ENCODE data around the gene CDS2. TPM values are rescaled to one million over a fixed set of nuclear protein-coding genes. Genes with fewer than 3 reads are reported as not detected.

The CDS2 gene
- total RNA-seq, 4 donors from 2014 or later = 59.8 to 102 (median 73.9) TPM

DNA sequence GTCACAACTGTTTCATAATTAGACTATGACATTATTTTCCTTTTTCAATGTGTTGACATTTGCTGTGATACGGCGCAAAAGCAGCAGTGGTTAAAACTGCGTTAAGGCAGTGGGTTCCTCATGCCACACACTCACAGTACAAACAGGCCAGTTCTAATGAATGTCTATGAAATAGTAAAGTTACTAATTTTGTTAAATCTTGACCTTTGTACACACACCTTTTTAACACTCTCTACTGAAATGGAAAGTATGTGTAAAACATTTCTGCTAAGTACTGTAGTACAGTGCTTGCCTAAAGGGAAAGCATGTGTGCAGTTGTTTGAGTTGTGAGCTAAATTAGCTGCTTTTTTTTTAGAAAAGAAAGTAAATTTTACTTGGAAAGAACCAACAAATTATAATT is 60.3 kb downstream of the CDS2 start:
- WGBS, 2 donors (ENCODE audit: low coverage in 1 of 2) = 64 to 90% methylated on average over 2 to 3 of the region's 3 CpGs

DNA sequence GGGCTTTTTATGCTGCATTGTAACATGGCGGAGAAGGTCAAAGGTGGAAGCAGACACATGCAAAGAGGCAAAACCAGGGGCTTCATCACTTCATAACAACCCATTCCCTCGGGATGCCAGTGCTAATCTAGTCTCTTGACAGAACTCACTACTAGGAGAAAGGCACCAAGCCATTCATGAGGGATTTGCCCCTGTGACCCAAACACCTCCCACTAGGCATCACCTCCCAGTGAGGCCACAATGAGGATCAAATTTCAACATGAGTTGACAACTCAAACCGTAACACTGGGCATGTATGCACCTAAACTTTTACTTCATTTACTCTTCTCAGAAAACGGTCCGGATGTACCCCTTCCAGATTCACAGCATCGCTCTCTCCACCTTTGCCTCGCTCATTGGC is 61.9 kb downstream of the CDS2 start:
- 72 to 76% methylated on average over 7 of the region's 7 CpGs for WGBS, 2 donors (ENCODE audit: low coverage in 1 of 2)
- no peak overlapping the region for H3K4me3 ChIP-seq
- H3K27ac ChIP-seq = no peak overlapping the region
- H3K4me1 ChIP-seq = peaks cover 0 to 11% (median 7%) of the 10 kb centered on the region in 3 donors
- TF ChIP-seq, protein P1, sequence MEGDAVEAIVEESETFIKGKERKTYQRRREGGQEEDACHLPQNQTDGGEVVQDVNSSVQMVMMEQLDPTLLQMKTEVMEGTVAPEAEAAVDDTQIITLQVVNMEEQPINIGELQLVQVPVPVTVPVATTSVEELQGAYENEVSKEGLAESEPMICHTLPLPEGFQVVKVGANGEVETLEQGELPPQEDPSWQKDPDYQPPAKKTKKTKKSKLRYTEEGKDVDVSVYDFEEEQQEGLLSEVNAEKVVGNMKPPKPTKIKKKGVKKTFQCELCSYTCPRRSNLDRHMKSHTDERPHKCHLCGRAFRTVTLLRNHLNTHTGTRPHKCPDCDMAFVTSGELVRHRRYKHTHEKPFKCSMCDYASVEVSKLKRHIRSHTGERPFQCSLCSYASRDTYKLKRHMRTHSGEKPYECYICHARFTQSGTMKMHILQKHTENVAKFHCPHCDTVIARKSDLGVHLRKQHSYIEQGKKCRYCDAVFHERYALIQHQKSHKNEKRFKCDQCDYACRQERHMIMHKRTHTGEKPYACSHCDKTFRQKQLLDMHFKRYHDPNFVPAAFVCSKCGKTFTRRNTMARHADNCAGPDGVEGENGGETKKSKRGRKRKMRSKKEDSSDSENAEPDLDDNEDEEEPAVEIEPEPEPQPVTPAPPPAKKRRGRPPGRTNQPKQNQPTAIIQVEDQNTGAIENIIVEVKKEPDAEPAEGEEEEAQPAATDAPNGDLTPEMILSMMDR (IDR thresholded peaks at IDR 0.05) = no peak
- TF ChIP-seq EP300 (IDR thresholded peaks at IDR 0.05) = no peak
- TF ChIP-seq POLR2A (IDR thresholded peaks at IDR 0.05) = no peak
- TF ChIP-seq POLR2AphosphoS5 (IDR thresholded peaks at IDR 0.05) = no peak
- no peaks in the 10 kb centered on the region for H3K27me3 ChIP-seq
- H3K9me3 ChIP-seq = no peaks in the 10 kb centered on the region
- ATAC-seq = no peak
- H3K36me3 ChIP-seq = peaks cover 0 to 96% of the 10 kb centered on the region in 2 donors

More for the DNA sequence above, 60.3 kb downstream of the CDS2 start:
- peaks cover 0 to 100% of the 10 kb centered on the region in 2 donors for H3K36me3 ChIP-seq
- no peak for ATAC-seq
- H3K4me1 ChIP-seq = peaks cover 0 to 17% (median 4%) of the 10 kb centered on the region in 3 donors
- no peaks in the 10 kb centered on the region for H3K27me3 ChIP-seq
- TF ChIP-seq EP300 (IDR thresholded peaks at IDR 0.05) (no peak), POLR2AphosphoS5 (IDR thresholded peaks at IDR 0.05) (no peak), POLR2A (IDR thresholded peaks at IDR 0.05) (no peak)
- TF ChIP-seq, protein P1 (IDR thresholded peaks at IDR 0.05) = no peak
- H3K27ac ChIP-seq = no peak overlapping the region
- H3K9me3 ChIP-seq = no peaks in the 10 kb centered on the region
- H3K4me3 ChIP-seq = no peak overlapping the region

DNA sequence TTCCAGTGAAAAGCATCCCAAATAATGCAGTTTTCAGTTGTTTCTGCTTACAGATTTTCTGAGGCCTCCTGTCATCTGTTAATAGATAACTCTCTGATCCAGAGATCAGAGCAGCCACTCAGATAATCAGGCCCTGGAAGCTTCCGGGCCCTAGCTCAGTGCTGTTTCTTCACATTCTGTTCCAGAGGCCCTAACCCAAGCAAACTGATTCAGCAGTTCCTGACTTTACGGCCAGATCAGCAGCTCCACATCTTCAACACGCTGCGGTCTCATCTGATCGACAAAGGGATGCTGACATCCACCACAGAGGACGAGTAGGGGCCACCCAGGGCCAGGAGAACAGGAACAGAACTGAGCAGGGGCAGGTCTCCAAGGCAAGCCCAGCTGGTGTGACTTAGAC is 63.1 kb downstream of the CDS2 start:
- no peak for ATAC-seq

DNA sequence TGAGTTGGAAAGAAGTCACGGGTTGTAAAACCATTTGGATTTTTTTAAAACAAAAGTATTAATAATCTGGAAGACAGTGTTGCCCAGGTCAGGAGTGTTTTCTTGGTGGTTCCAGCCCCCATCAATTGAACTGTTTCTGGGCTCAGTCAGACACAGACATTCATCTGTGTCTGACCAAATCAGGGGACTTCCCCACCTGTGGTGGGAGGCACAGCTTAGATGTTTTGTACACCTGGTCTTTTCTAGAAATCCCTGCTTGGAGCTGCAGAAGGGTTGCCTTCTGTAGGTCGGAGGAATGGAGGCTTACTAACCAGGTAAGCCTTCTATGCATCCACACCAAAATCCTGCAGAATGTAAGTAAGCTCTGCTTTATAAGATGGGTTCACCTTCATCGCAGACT is 63.6 kb downstream of the CDS2 start:
- H3K4me3 ChIP-seq = no peak overlapping the region
- WGBS, 2 donors (ENCODE audit: low coverage in 1 of 2) = 64 to 77% methylated on average over 2 to 3 of the region's 3 CpGs
- no peak for ATAC-seq

More for the DNA sequence above, 63.1 kb downstream of the CDS2 start:
- Histone ChIP-seq H3K36me3 (peaks cover 0 to 96% of the 10 kb centered on the region in 2 donors), H3K27ac (no peak overlapping the region), H3K4me1 (peaks cover 0 to 11% (median 7%) of the 10 kb centered on the region in 3 donors), H3K27me3 (no peaks in the 10 kb centered on the region), H3K9me3 (no peaks in the 10 kb centered on the region), H3K4me3 (no peak overlapping the region)
- WGBS, 2 donors (ENCODE audit: low coverage in 1 of 2) = 82 to 86% methylated on average over 4 to 6 of the region's 6 CpGs
- TF ChIP-seq, protein P1 (IDR thresholded peaks at IDR 0.05) = no peak
- TF ChIP-seq POLR2A (IDR thresholded peaks at IDR 0.05) = no peak
- no peak for TF ChIP-seq EP300 (IDR thresholded peaks at IDR 0.05)
- no peak for TF ChIP-seq POLR2AphosphoS5 (IDR thresholded peaks at IDR 0.05)

More for the DNA sequence above, 63.6 kb downstream of the CDS2 start:
- no peaks in the 10 kb centered on the region for H3K9me3 ChIP-seq
- H3K27ac ChIP-seq = no peak overlapping the region
- peaks cover 0 to 96% of the 10 kb centered on the region in 2 donors for H3K36me3 ChIP-seq
- TF ChIP-seq, protein P1 (IDR thresholded peaks at IDR 0.05) = no peak
- TF ChIP-seq POLR2A (IDR thresholded peaks at IDR 0.05) (no peak), EP300 (IDR thresholded peaks at IDR 0.05) (no peak), POLR2AphosphoS5 (IDR thresholded peaks at IDR 0.05) (no peak)
- no peaks in the 10 kb centered on the region for H3K27me3 ChIP-seq
- peaks cover 0 to 11% (median 7%) of the 10 kb centered on the region in 3 donors for H3K4me1 ChIP-seq
